H1 (cell line): ENCODE measurements around the gene TMIGD1. TPM values are rescaled to one million over a fixed set of nuclear protein-coding genes. Genes with fewer than 3 reads are reported as not detected.

Experiments used
- CTCF ChIA-PET: fragments of 300-600 bp; sonication (Branson Sonifier 250); formaldehyde crosslinking; loops from one replicate; lab custom pipeline; 2021; ENCODE audit not compliant: partially characterized antibody; lab: Charles Lee
- POLR2A ChIA-PET: fragments of 300-600 bp; sonication (Branson Sonifier 250); formaldehyde crosslinking; loops from one replicate; lab custom pipeline; 2021; ENCODE audit warnings: inconsistent platforms; ENCODE audit not compliant: partially characterized antibody; lab: Charles Lee
- DNase-seq, 2 experiments: peaks; one replicate each; pipeline versions ENCODE4 v3.0.0 to v3.0.0-alpha.2; 2010 to 2022; ENCODE audit warnings: low spot score in 2 of 2, low read depth in 1 of 2, mixed read lengths in 1 of 2
- FAIRE-seq: peaks from 2 replicates; lab custom pipeline; 2011; peaks lifted over from hg19 to GRCh38; lab: Jason Lieb, UNC
- H2AFZ ChIP-seq: 2 replicates; pipeline ENCODE4 v1.8.1; 2012; ENCODE audit warnings: low read length, inconsistent platforms
- H2AK5ac ChIP-seq: 2 replicates; pipeline ENCODE4 v1.6.1; 2013; ENCODE audit warnings: low read depth, low read length
- H2BK120ac ChIP-seq: replicated peaks from 2 replicates; pipeline ENCODE3; 2013; ENCODE audit warnings: low read depth, low read length, inconsistent platforms
- H2BK12ac ChIP-seq: 2 replicates; pipeline ENCODE4 v1.6.1; 2013; ENCODE audit warnings: low read depth, low read length
- H2BK15ac ChIP-seq: 2 replicates; pipeline ENCODE4 v1.6.1; 2013; ENCODE audit warnings: low read length
- H2BK20ac ChIP-seq: 2 replicates; pipeline ENCODE4 v1.6.1; 2013; ENCODE audit warnings: low read length
- H2BK5ac ChIP-seq: 2 replicates; pipeline ENCODE4 v1.6.1; 2013; ENCODE audit warnings: low read depth, low read length
- H3K14ac ChIP-seq: 2 replicates; pipeline ENCODE4 v1.6.1; 2013; ENCODE audit warnings: inconsistent platforms; ENCODE audit not compliant: insufficient read length
- H3K18ac ChIP-seq: 2 replicates; pipeline ENCODE4 v1.6.1; 2013; ENCODE audit warnings: low read length; ENCODE audit errors: extremely low read depth
- H3K23ac ChIP-seq: 2 replicates; pipeline ENCODE4 v1.6.1; 2013; ENCODE audit warnings: inconsistent platforms; ENCODE audit not compliant: insufficient read length
- H3K23me2 ChIP-seq: 2 replicates; pipeline ENCODE4 v1.6.1; 2013; ENCODE audit warnings: low read depth, low read length
- H3K27ac ChIP-seq: 2 replicates; pipeline ENCODE4 v1.6.1; 2011; ENCODE audit warnings: low read depth, low read length, inconsistent platforms
- H3K27me3 ChIP-seq, 4 experiments: replicated peaks in 1 of 4; 1 replicate in 1 of 4; 2 replicates in 3 of 4; pipeline versions ENCODE4 v1.6.1 to v1.8.1; 2011 to 2013; ENCODE audit warnings: low read length in 3 of 4, mild to moderate bottlenecking in 3 of 4, inconsistent platforms in 2 of 4, mixed read lengths in 2 of 4, moderate library complexity in 1 of 4; ENCODE audit not compliant: control insufficient read depth in 3 of 4, insufficient read depth in 3 of 4; ENCODE audit errors: extremely low read depth in 1 of 4
- H3K36me3 ChIP-seq, 4 experiments: 2 replicates each; pipeline versions ENCODE4 v1.6.1 to v1.8.1; 2011 to 2013; ENCODE audit warnings: mild to moderate bottlenecking in 4 of 4, low read length in 3 of 4, moderate library complexity in 2 of 4, control low read depth in 1 of 4, inconsistent platforms in 1 of 4; ENCODE audit not compliant: insufficient read depth in 4 of 4, control insufficient read depth in 2 of 4
- H3K4ac ChIP-seq: replicated peaks from 2 replicates; pipeline ENCODE3; 2013; ENCODE audit warnings: low read length, low read depth, mixed read lengths, inconsistent platforms; ENCODE audit not compliant: insufficient read length
- H3K4me1 ChIP-seq, 4 experiments: replicated peaks in 1 of 4; 1 replicate in 1 of 4; 2 replicates in 3 of 4; pipeline versions ENCODE4 v1.6.1 to v1.8.1; 2011 to 2013; ENCODE audit warnings: low read length in 3 of 4, inconsistent platforms in 2 of 4, mixed read lengths in 1 of 4; ENCODE audit not compliant: insufficient read depth in 4 of 4, control insufficient read depth in 3 of 4
- H3K4me2 ChIP-seq, 2 experiments: 2 replicates each; pipeline versions ENCODE4 v1.6.1 to v1.8.1; 2011 to 2013; ENCODE audit warnings: low read depth in 2 of 2, low read length in 2 of 2, control low read depth in 1 of 2, inconsistent platforms in 1 of 2, mild to moderate bottlenecking in 1 of 2; ENCODE audit not compliant: insufficient read depth in 1 of 2
- H3K4me3 ChIP-seq, 4 experiments: fragments of 200-600, 300-600 bp in 1 of 4; sonication (generic), shearing (Covaris generic), sonication (Bioruptor Twin) in 1 of 4; 2 replicates each; pipeline versions ENCODE4 v1.5.1 to v1.8.1; 2011 to 2016; ENCODE audit warnings: low read length in 4 of 4, low read depth in 3 of 4, control low read depth in 2 of 4, inconsistent platforms in 2 of 4, mild to moderate bottlenecking in 2 of 4, mixed read lengths in 1 of 4, moderate library complexity in 1 of 4; ENCODE audit not compliant: insufficient read depth in 2 of 4; ENCODE audit errors: extremely low read depth in 1 of 4
- H3K56ac ChIP-seq: replicated peaks from 2 replicates; pipeline ENCODE3; 2013; ENCODE audit warnings: low read depth, mild to moderate bottlenecking, mixed read lengths, low read length, inconsistent platforms; ENCODE audit not compliant: insufficient read length
- H3K79me1 ChIP-seq: 2 replicates; pipeline ENCODE4 v1.6.1; 2013; ENCODE audit warnings: low read depth, low read length, control low read depth
- H3K79me2 ChIP-seq, 2 experiments: 2 replicates each; pipeline versions ENCODE4 v1.6.1 to v1.8.1; 2012 to 2013; ENCODE audit warnings: low read length in 2 of 2, mild to moderate bottlenecking in 2 of 2, inconsistent platforms in 1 of 2; ENCODE audit not compliant: insufficient read depth in 2 of 2, control insufficient read depth in 1 of 2
- H3K9ac ChIP-seq, 4 experiments: replicated peaks in 1 of 4; 1 replicate in 1 of 4; 2 replicates in 3 of 4; pipeline versions ENCODE4 v1.6.1 to v1.8.1; 2011 to 2013; ENCODE audit warnings: low read depth in 3 of 4, low read length in 3 of 4, control low read depth in 2 of 4, mild to moderate bottlenecking in 2 of 4, moderate library complexity in 2 of 4, inconsistent platforms in 1 of 4; ENCODE audit errors: extremely low read depth in 1 of 4
- H3K9me3 ChIP-seq, 2 experiments: 2 replicates each; pipeline versions ENCODE4 v1.6.1 to v1.8.1; 2012 to 2013; ENCODE audit warnings: mild to moderate bottlenecking in 2 of 2, moderate library complexity in 2 of 2, control low read depth in 1 of 2, inconsistent platforms in 1 of 2, low read depth in 1 of 2, low read length in 1 of 2, mixed read lengths in 1 of 2; ENCODE audit not compliant: insufficient read depth in 2 of 2
- H4K20me1 ChIP-seq, 2 experiments: replicated peaks in 1 of 2; 2 replicates each; pipeline versions ENCODE3 to v1.8.1; 2011 to 2013; ENCODE audit warnings: inconsistent platforms in 2 of 2, low read length in 2 of 2, mild to moderate bottlenecking in 1 of 2; ENCODE audit not compliant: insufficient read depth in 2 of 2, control insufficient read depth in 1 of 2
- H4K5ac ChIP-seq: 2 replicates; pipeline ENCODE4 v1.6.1; 2013; ENCODE audit warnings: low read length, low read depth, mixed read lengths, inconsistent platforms; ENCODE audit not compliant: insufficient read length
- H4K8ac ChIP-seq: 2 replicates; pipeline ENCODE4 v1.8.0; 2013; ENCODE audit warnings: mild to moderate bottlenecking, moderate library complexity, low read length, inconsistent platforms; ENCODE audit not compliant: insufficient read depth; ENCODE audit errors: extremely low read depth
- H4K91ac ChIP-seq: replicated peaks from 2 replicates; pipeline ENCODE3; 2013; ENCODE audit warnings: low read length, mixed read lengths, inconsistent platforms; ENCODE audit not compliant: insufficient read length
- CREB1 ChIP-seq: IDR thresholded peaks from 2 replicates; pipeline ENCODE4 v1.6.1; 2012; ENCODE audit warnings: inconsistent platforms
- CTBP2 ChIP-seq: IDR thresholded peaks from 2 replicates; pipeline ENCODE4 v1.7.0; 2011; ENCODE audit warnings: borderline replicate concordance, mild to moderate bottlenecking, moderate library complexity, mixed read lengths, low read length; ENCODE audit not compliant: insufficient read depth, insufficient read length
- KDM1A ChIP-seq: fragments of 200-600, 300-600 bp; sonication (generic); IDR thresholded peaks from 2 replicates; pipeline ENCODE4 v1.7.1; 2016; ENCODE audit warnings: mild to moderate bottlenecking, low read length, borderline replicate concordance
- MAFK ChIP-seq: IDR thresholded peaks from 2 replicates; pipeline ENCODE4 v1.6.1; 2012; ENCODE audit warnings: low read depth, mild to moderate bottlenecking, improper control_type of control experiment, low read length
- SP2 ChIP-seq: IDR thresholded peaks from 2 replicates; pipeline ENCODE4 v1.6.1; 2012; ENCODE audit warnings: mild to moderate bottlenecking, low read length, inconsistent platforms
- WGBS, 2 experiments: shearing (Covaris generic) in 1 of 2; methylation state at CpG; one replicate each; pipeline versions ENCODE4 v1.1.6 to v1.1.7; 2013 to 2015; ENCODE audit warnings: low lambda C conversion rate in 2 of 2, mixed read lengths in 2 of 2, inconsistent platforms in 1 of 2, low coverage in 1 of 2, missing lambda C conversion rate in 1 of 2; ENCODE audit not compliant: insufficient replicate concordance in 2 of 2, insufficient coverage in 1 of 2, insufficient read length in 1 of 2; ENCODE audit errors: extremely low coverage in 1 of 2, missing lambda C conversion rate in 1 of 2; 5-methylcytosine and 5-hydroxymethylcytosine counted together
- polyA plus RNA-seq, 7 experiments: library from polyadenylated mRNA; depleted of rRNA in 3 of 7; stranded (reverse) in 5 of 7; unstranded in 2 of 7; fragments of >200 nt in 5 of 7; fragments of 200-250 nt in 2 of 7; gene quantifications; 1 replicate in 5 of 7; 2 replicates in 1 of 7; 4 replicates in 1 of 7; pipeline versions ENCODE4 v1.2.1 to v1.2.3, GENCODE V29; 2011 to 2013; ENCODE audit warnings: missing spikeins in 2 of 7, mixed read lengths in 2 of 7
- total RNA-seq: library from RNA; stranded (reverse); fragmentation: NEBNext Ultra II Directional; extraction: Animal tissue kit (Norgen Biotek cat#: 25700); gene quantifications from 2 replicates; pipeline ENCODE4 v1.2.1, GENCODE V29; 2021

TMIGD1 gene
- total and polyA plus RNA-seq, 2 of the 8 experiments (the other 6 are each of a cell fraction or from before 2014, with no cell fraction given): not detected

- Histone ChIP-seq H3K9me3 (no peaks in the 10 kb centered on the region), H3K36me3 (no peaks in the 10 kb centered on the region), H3K4me3 (no peak overlapping the region), H2BK20ac (no peak overlapping the region), H4K91ac (no peak overlapping the region), H3K23me2 (no peaks in the 10 kb centered on the region), H3K18ac (no peak overlapping the region), H3K4me2 (no peak overlapping the region), H3K27ac (no peak overlapping the region), H2BK120ac (no peak overlapping the region), H3K27me3 (no peaks in the 10 kb centered on the region), H3K79me1 (no peaks in the 10 kb centered on the region), H3K56ac (no peak overlapping the region), H3K79me2 (no peaks in the 10 kb centered on the region), H3K9ac (no peak overlapping the region; a peak in 1 of 7 replicates), H3K23ac (no peak overlapping the region), H2BK15ac (no peak overlapping the region), H3K4ac (no peak overlapping the region), H3K14ac (no peak overlapping the region), H4K8ac (no peak overlapping the region), H2BK5ac (no peak overlapping the region), H3K4me1 (peaks cover 0 to 4% (median 1%) of the 10 kb centered on the region in 4 experiments; a peak in 3 of 7 replicates), H2AFZ (no peak overlapping the region), H4K20me1 (no peaks in the 10 kb centered on the region), H2BK12ac (no peak overlapping the region), H4K5ac (no peak overlapping the region), H2AK5ac (no peak overlapping the region)
- POLR2A ChIA-PET: no interaction called here
- CTCF ChIA-PET: interaction anchor here (1.0 to 1.8 kb wide), 6 partner anchors 8 to 250 kb away, joined by 3 to 6 read pairs (median 3); partner anchors contain the start of gene GOSR1
- FAIRE-seq (no peak), DNase-seq (no peak)
- 90% methylated on average over 9 of the region's 9 CpGs; no CpG with 5 or more reads in 1 of the 2 experiments for WGBS, 2 experiments
- TF ChIP-seq CREB1: no peak
- no peak for TF ChIP-seq SP2
- TF ChIP-seq KDM1A: no peak
- TF ChIP-seq CTBP2: no peak
- no peak for TF ChIP-seq MAFK
Measured at GRCh38 chr17:30344283-30345088, 10.6 kb upstream of the TMIGD1 start.
